Fibroblast of the aortic adventitia (primary cell): ENCODE measurements around the gene WIPF2. TPM values are rescaled to one million over a fixed set of nuclear protein-coding genes. Genes with fewer than 3 reads are reported as not detected.

ENCODE experiments used
- DNase-seq: peaks from one replicate; pipeline ENCODE4 v3.0.0-alpha.2; 2010; ENCODE audit warnings: low read depth
- H3K4me3 ChIP-seq: 2 replicates; pipeline ENCODE4 v1.5.1; 2011; ENCODE audit warnings: low read depth, mild to moderate bottlenecking, control low read depth, low read length, moderate library complexity
- CTCF ChIP-seq: IDR thresholded peaks from 2 replicates; pipeline ENCODE4 v1.5.1; 2011; ENCODE audit warnings: mild to moderate bottlenecking, low read length, control low read depth, inconsistent platforms; ENCODE audit not compliant: insufficient read depth
- small RNA-seq: library from RNA; depleted of rRNA; stranded (forward); fragments of <200 nt; gene quantifications from one replicate; pipeline ENCODE3, GENCODE V24; 2012
- total RNA-seq: library from RNA; depleted of rRNA; stranded (reverse); fragments of >200 nt; gene quantifications from 2 replicates; pipeline ENCODE4 v1.2.3, GENCODE V29; 2012; ENCODE audit warnings: low replicate concordance

The WIPF2 gene
- total RNA-seq, 1 donor: 9.6 TPM

GRCh38 chr17:40327735-40328385 lies 108.8 kb downstream of the WIPF2 start:
- TF ChIP-seq CTCF: no peak
- DNase-seq: peak; percentile 69
- H3K4me3 ChIP-seq: no peak overlapping the region

- TF ChIP-seq CTCF: no peak
- DNase-seq: no peak
- no peak overlapping the region for H3K4me3 ChIP-seq
Observed at GRCh38 chr17:40328386-40328766, 109.3 kb downstream of the WIPF2 start.

- no peak for DNase-seq
- H3K4me3 ChIP-seq: no peak overlapping the region
- TF ChIP-seq CTCF: no peak
Observed at GRCh38 chr17:40329839-40330794, 111.0 kb downstream of the WIPF2 start.

GRCh38 chr17:40330850-40331470 lies 111.9 kb downstream of the WIPF2 start:
- no peak for DNase-seq
- TF ChIP-seq CTCF: no peak
- H3K4me3 ChIP-seq: no peak overlapping the region

GRCh38 chr17:40331743-40332641 lies 112.9 kb downstream of the WIPF2 start:
- DNase-seq: peak; percentile 93
- H3K4me3 ChIP-seq: peak overlapping the region; percentile 47
- no peak for TF ChIP-seq CTCF

Small RNA genes within 50 kb of the gene (small RNA-seq; reads per million reads assigned to genes)
- not detected for gene MIR6867

Other genes starting within 250 kb of the WIPF2 start
- 41.9 and 73.5 TPM in 2 replicates for gene PSMD3, start 238.5 kb upstream of the WIPF2 start, total RNA-seq
- gene CSF3, start 203.9 kb upstream of the WIPF2 start, total RNA-seq: 0.25 TPM in 1 of 2 replicates, not detected in the other
- gene MED24, start 164.9 kb upstream of the WIPF2 start, total RNA-seq: 42.8 and 68.1 TPM in 2 replicates
- gene THRA, start 156.3 kb upstream of the WIPF2 start, total RNA-seq: 23.0 and 26.0 TPM in 2 replicates
- gene NR1D1, start 118.7 kb upstream of the WIPF2 start, total RNA-seq: 2.8 and 6.5 TPM in 2 replicates
- gene MSL1, start 97.3 kb upstream of the WIPF2 start, total RNA-seq: 64.1 and 162 TPM in 2 replicates
- gene CASC3, start 78.8 kb upstream of the WIPF2 start, total RNA-seq: 53.3 and 83.6 TPM in 2 replicates
- 2.1 and 3.8 TPM in 2 replicates for gene RAPGEFL1, start 41.8 kb upstream of the WIPF2 start, total RNA-seq
- gene CDC6, start 68.6 kb downstream of the WIPF2 start, total RNA-seq: 2.9 and 40.4 TPM in 2 replicates
- gene RARA, start 89.9 kb downstream of the WIPF2 start, total RNA-seq: 16.0 and 25.2 TPM in 2 replicates
- 5.9 TPM in 1 of 2 replicates, not detected in the other for gene GJD3, start 145.4 kb downstream of the WIPF2 start, total RNA-seq
- gene TOP2A, start 198.6 kb downstream of the WIPF2 start, total RNA-seq: 25.3 and 145 TPM in 2 replicates
- gene IGFBP4, start 224.1 kb downstream of the WIPF2 start, total RNA-seq: 314 and 706 TPM in 2 replicates